K562 (cell line): ENCODE measurements around the gene UBE2G2.

Experiments used
- CEBPB ChIP-seq: fragments of 450-650 bp; IDR thresholded peaks from 2 replicates; pipeline ENCODE4 v1.6.1; 2016; ENCODE audit warnings: missing genetic modification characterization, missing compliant biosample characterization
- ELF2 ChIP-seq: fragments of 250-450 bp; sonication (Bioruptor Pico); IDR thresholded peaks from 2 replicates; pipeline ENCODE4 v1.5.0; 2021; ENCODE audit warnings: mild to moderate bottlenecking
- EP300 ChIP-seq: IDR thresholded peaks from 2 replicates; pipeline ENCODE4 v1.6.1; 2012; ENCODE audit warnings: low read length, improper control_type of control experiment
- KAT7 ChIP-seq: sonication (generic); formaldehyde crosslinking; IDR thresholded peaks from 2 replicates; pipeline ENCODE4 v1.8.0; 2022; ENCODE audit warnings: missing genetic modification reagents, mild to moderate bottlenecking, borderline replicate concordance
- KDM1A ChIP-seq, 2 experiments: fragments of 450-650 bp; IDR thresholded peaks; 2 replicates each; pipeline ENCODE4 v1.6.1; 2016; ENCODE audit warnings: mild to moderate bottlenecking in 2 of 2
- MAZ ChIP-seq, 2 experiments: fragments of 450-650 bp in 1 of 2; sonication (generic) in 1 of 2; formaldehyde crosslinking; IDR thresholded peaks in 1 of 2; conservative IDR thresholded peaks in 1 of 2; 2 replicates each; pipeline versions ENCODE4 v1.4.0 to v1.5.0; 2020; ENCODE audit warnings: mild to moderate bottlenecking in 1 of 2, missing genetic modification reagents in 1 of 2
- MTF1 ChIP-seq: fragments of 250-450 bp; sonication (Bioruptor Pico); IDR thresholded peaks from 2 replicates; pipeline ENCODE4 v1.9.0; 2021; ENCODE audit warnings: moderate library complexity, mild to moderate bottlenecking, inconsistent platforms, borderline replicate concordance
- MYNN ChIP-seq, 2 experiments: sonication (generic); formaldehyde crosslinking in 1 of 2; IDR thresholded peaks; 2 replicates each; pipeline versions ENCODE4 v1.5.0 to v1.6.1; 2016 to 2020; ENCODE audit warnings: antibody characterized with exemption in 1 of 2, missing genetic modification reagents in 1 of 2
- NCOA6 ChIP-seq: fragments of 450-650 bp; IDR thresholded peaks from 2 replicates; pipeline ENCODE4 v1.6.1; 2017; ENCODE audit warnings: mild to moderate bottlenecking
- POLR2A ChIP-seq: fragments of 450-650 bp; conservative IDR thresholded peaks from 2 replicates; pipeline ENCODE4 v1.6.1; 2016
- SRF ChIP-seq, 2 experiments: fragments of 250-450, 450-650 bp in 1 of 2; sonication (Bioruptor Pico) in 1 of 2; sonication (generic) in 1 of 2; formaldehyde crosslinking; IDR thresholded peaks; 2 replicates each; pipeline versions ENCODE4 v1.5.0 to v1.5.1; 2020 to 2022; ENCODE audit warnings: mild to moderate bottlenecking in 1 of 2, missing genetic modification reagents in 1 of 2
- ZKSCAN1 ChIP-seq: fragments of 150-350 bp; IDR thresholded peaks from 2 replicates; pipeline ENCODE4 v1.6.1; 2016; ENCODE audit warnings: low read depth, low read length
- ZZZ3 ChIP-seq: fragments of 450-650 bp; IDR thresholded peaks from 2 replicates; pipeline ENCODE4 v1.6.1; 2016; ENCODE audit warnings: antibody characterized with exemption, mild to moderate bottlenecking, moderate library complexity
- TF ChIP-seq, protein P1 (sequence below), 2 experiments: fragments of 450-650 bp; formaldehyde crosslinking in 1 of 2; IDR thresholded peaks; 2 replicates each; pipeline versions ENCODE4 v1.4.0 to v1.6.1; 2014 to 2020; ENCODE audit warnings: mild to moderate bottlenecking in 2 of 2, borderline replicate concordance in 1 of 2, low read depth in 1 of 2

DNA sequence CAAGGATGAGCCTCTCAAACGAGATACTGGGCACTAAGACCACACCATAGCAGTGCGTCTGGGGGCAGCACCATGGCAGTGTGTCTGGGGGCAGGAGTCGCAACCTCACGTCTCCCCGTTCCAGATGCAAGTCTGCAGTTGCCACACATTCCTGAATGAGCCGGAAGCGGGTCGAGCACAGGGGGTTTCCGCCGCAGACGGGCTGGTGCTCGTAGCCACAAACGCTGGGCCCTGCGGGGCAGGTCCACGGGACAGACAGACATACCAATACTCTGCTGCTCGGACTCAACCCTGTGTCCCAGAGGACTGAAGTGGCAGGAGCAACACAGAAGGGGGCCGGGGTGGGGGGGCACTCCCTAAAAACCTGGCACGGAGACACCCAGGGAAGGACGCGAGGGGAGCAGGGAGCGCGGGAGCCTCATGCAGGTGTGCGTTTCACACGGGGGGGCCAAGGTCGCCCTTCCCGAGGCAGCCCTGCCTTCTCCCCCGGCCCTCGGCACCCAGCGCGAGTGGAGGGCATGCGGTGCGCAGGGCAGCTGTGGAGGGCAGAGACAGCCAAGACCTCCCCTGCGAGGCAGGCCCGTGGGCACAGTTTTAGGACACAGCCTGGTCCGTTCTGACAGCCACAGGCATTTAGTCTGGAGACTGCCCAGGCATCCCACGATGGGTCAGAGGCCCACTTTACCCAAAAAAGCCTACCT lies 47.4 kb upstream of the UBE2G2 start:
- TF ChIP-seq KAT7 (CRISPR knock-in tag) (no peak), MTF1 (CRISPR knock-in tag) (no peak), ELF2 (CRISPR knock-in tag) (no peak), KDM1A (IDR thresholded peaks at IDR 0.05) (no peak), ZZZ3 (no peak), MYNN (IDR thresholded peaks at IDR 0.05) (no peak), MYNN (CRISPR knock-in tag; IDR thresholded peaks at IDR 0.05) (no peak), EP300 (no peak), MAZ (CRISPR knock-in tag; conservative IDR thresholded peaks at IDR 0.05 in 1 of 2, IDR thresholded peaks at IDR 0.05 in 1 of 2) (no peak), CEBPB (no peak), ZKSCAN1 (no peak), POLR2A (no peak), NCOA6 (no peak), SRF (CRISPR knock-in tag; IDR thresholded peaks at IDR 0.05) (no peak)
- TF ChIP-seq, protein P1, sequence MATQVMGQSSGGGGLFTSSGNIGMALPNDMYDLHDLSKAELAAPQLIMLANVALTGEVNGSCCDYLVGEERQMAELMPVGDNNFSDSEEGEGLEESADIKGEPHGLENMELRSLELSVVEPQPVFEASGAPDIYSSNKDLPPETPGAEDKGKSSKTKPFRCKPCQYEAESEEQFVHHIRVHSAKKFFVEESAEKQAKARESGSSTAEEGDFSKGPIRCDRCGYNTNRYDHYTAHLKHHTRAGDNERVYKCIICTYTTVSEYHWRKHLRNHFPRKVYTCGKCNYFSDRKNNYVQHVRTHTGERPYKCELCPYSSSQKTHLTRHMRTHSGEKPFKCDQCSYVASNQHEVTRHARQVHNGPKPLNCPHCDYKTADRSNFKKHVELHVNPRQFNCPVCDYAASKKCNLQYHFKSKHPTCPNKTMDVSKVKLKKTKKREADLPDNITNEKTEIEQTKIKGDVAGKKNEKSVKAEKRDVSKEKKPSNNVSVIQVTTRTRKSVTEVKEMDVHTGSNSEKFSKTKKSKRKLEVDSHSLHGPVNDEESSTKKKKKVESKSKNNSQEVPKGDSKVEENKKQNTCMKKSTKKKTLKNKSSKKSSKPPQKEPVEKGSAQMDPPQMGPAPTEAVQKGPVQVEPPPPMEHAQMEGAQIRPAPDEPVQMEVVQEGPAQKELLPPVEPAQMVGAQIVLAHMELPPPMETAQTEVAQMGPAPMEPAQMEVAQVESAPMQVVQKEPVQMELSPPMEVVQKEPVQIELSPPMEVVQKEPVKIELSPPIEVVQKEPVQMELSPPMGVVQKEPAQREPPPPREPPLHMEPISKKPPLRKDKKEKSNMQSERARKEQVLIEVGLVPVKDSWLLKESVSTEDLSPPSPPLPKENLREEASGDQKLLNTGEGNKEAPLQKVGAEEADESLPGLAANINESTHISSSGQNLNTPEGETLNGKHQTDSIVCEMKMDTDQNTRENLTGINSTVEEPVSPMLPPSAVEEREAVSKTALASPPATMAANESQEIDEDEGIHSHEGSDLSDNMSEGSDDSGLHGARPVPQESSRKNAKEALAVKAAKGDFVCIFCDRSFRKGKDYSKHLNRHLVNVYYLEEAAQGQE (IDR thresholded peaks at IDR 0.05; ENCODE audit: borderline replicate concordance), result no peak
- TF ChIP-seq, protein P1 (CRISPR knock-in tag; IDR thresholded peaks at IDR 0.05; ENCODE audit: low read depth), result no peak
